Skeletal muscle tissue (tissue), 5 donors: Measurements from ENCODE around the gene AMER1. TPM values are rescaled to one million over a fixed set of nuclear protein-coding genes. Genes with fewer than 3 reads are reported as not detected.

Experiments used
- H3K27ac ChIP-seq: one replicate; pipeline ENCODE4 v1.7.0; 2013; ENCODE audit warnings: mild to moderate bottlenecking, low read depth, low read length, inconsistent platforms
- H3K27me3 ChIP-seq, 3 donors: one replicate each; pipeline ENCODE4 v1.7.0; 2013; ENCODE audit warnings: low read length in 3 of 3; ENCODE audit not compliant: control insufficient read depth in 3 of 3, insufficient read depth in 3 of 3
- H3K36me3 ChIP-seq, 3 donors: one replicate each; pipeline ENCODE4 v1.7.0; 2013; ENCODE audit warnings: low read length in 3 of 3; ENCODE audit not compliant: control insufficient read depth in 3 of 3, insufficient read depth in 3 of 3
- H3K4me1 ChIP-seq, 3 donors: one replicate each; pipeline ENCODE4 v1.7.0; 2013; ENCODE audit warnings: low read length in 3 of 3, mild to moderate bottlenecking in 3 of 3; ENCODE audit not compliant: control insufficient read depth in 3 of 3, insufficient read depth in 3 of 3
- H3K4me3 ChIP-seq, 3 donors: one replicate each; pipeline ENCODE4 v1.7.0; 2013; ENCODE audit warnings: low read length in 3 of 3
- H3K9ac ChIP-seq, 3 donors: one replicate each; pipeline ENCODE4 v1.7.0; 2013; ENCODE audit warnings: low read length in 3 of 3, mild to moderate bottlenecking in 3 of 3, moderate library complexity in 2 of 3, low read depth in 1 of 3
- H3K9me3 ChIP-seq, 3 donors: one replicate each; pipeline ENCODE4 v1.7.0; 2013; ENCODE audit warnings: low read length in 3 of 3; ENCODE audit not compliant: control insufficient read depth in 3 of 3
- small RNA-seq: library from RNA; depleted of rRNA; stranded (forward); fragments of <200 nt; gene quantifications from one replicate; pipeline ENCODE3, GENCODE V24; 2014
- total RNA-seq: library from RNA; depleted of rRNA; stranded (reverse); fragments of >200 nt; gene quantifications from one replicate; pipeline ENCODE4 v1.2.3, GENCODE V29; 2014
- donor health status: Osteomylitis.

AMER1 gene
- total RNA-seq, 1 donor from 2014 or later, result 5.7 TPM

DNA sequence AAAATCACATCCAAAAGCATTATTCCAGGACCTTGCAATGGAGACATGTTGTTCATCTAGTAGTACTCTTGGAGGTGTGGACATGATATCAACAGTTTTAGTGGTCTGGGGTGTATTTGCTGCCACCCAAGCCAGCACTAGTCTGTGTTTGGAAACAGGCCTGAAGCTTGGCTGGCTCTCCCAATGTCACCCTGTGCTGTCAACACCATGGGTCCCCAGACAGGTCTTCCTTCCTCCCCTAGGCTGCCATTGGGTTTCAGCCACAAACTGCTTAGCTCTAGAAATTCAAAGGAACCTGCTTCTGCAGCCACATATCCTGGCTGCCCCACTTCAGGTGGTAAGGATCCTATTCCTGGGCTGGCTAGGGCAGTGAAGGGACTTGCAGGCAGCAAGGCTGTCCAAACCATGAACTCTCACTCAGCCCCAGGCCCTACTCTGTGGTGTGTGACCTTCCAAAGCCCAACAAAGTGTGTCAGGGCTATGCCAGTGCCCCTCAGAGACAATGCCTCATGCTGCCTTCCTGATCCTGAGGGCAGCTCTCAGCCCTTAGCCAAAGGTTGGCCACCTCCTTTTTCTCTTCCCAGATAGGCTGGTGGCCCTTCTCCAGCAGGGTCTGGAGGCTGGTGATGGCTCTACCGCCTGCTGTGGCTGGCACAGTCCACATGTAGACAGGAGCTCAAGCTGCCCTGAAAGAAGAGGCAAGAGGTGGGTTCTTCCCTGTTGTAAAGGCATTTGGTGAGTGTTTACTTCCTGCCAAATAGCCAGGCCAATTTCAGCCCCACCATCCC, 18.3 kb downstream of the AMER1 start:
- Histone ChIP-seq H3K27me3 (no peaks in the 10 kb centered on the region), H3K4me3 (no peak overlapping the region), H3K4me1 (peaks cover 6 to 13% (median 12%) of the 10 kb centered on the region in 3 donors), H3K9ac (no peak overlapping the region), H3K36me3 (peaks cover 5 to 17% (median 14%) of the 10 kb centered on the region in 3 donors), H3K9me3 (no peaks in the 10 kb centered on the region), H3K27ac (no peak overlapping the region)

DNA sequence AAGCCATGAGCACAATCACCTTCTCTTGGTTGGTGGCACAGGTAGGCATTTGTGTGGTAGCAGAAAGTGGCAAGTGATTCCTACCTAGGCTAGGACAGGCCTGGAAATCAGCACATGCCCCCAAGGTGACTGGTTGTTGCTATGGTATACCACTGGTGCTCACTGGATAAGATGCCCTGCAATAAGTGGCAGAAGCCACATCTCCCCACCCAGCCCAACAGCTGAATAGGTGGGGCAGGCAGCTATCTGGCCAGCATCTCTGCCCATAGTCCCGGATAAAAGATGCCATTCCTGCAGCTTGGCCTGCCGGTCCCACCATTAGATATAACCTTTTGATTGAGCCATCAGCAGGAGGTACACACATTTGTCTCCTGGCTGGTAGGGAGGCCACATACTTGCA, 21.1 kb downstream of the AMER1 start:
- Histone ChIP-seq H3K27me3 (peaks cover 0 to 3% (median 0%) of the 10 kb centered on the region in 3 donors), H3K4me3 (no peak overlapping the region), H3K9ac (no peak overlapping the region), H3K9me3 (no peaks in the 10 kb centered on the region), H3K36me3 (no peaks in the 10 kb centered on the region), H3K27ac (no peak overlapping the region), H3K4me1 (peaks cover 6 to 13% (median 12%) of the 10 kb centered on the region in 3 donors)

DNA sequence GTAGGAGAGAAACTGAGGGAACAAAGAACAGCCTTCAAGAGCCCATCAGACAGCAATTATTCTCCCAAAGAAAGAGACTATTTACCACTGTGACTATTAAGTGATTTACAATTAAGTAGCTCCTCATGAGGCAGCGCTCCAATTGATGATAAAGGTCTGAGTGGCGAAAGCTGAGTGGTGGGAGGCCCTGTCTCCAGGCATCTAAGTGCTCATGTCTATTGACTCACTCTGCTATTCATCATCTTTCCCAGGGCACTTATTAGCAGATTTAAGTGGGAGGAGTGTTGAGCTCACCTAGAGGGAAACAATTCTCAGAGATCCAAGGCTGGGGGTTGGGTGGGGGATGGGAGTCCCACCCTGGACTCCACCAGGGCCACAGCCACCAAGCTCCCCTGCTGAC, 23.3 kb downstream of the AMER1 start:
- no peaks in the 10 kb centered on the region for H3K36me3 ChIP-seq
- H3K4me1 ChIP-seq, result peaks cover 6 to 12% (median 11%) of the 10 kb centered on the region in 3 donors
- H3K9ac ChIP-seq, result no peak overlapping the region
- peaks cover 0 to 3% (median 0%) of the 10 kb centered on the region in 3 donors for H3K27me3 ChIP-seq
- no peaks in the 10 kb centered on the region for H3K9me3 ChIP-seq
- H3K4me3 ChIP-seq, result no peak overlapping the region
- no peak overlapping the region for H3K27ac ChIP-seq

DNA sequence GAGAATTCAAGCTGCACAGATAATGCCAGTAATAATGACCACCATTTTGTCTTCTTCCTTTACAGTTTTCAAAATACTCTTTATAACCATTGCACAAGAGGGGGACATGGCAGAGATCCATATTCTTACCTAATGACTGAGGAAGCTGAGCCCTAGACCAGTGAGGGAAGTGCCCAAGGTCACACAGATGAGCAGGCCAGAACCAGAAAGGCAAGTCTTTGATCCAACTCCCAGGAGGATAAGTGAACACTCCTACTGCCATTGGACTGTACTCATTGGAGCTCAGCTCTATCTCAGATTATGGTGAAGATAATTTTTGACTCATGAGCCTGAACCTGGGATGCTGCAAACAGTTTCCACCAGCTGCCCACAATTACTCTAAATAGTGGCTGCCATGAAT, 28.6 kb downstream of the AMER1 start:
- peaks cover 0 to 3% (median 0%) of the 10 kb centered on the region in 3 donors for H3K27me3 ChIP-seq
- no peak overlapping the region for H3K27ac ChIP-seq
- no peaks in the 10 kb centered on the region for H3K9me3 ChIP-seq
- H3K36me3 ChIP-seq, result no peaks in the 10 kb centered on the region
- no peak overlapping the region for H3K4me3 ChIP-seq
- H3K9ac ChIP-seq, result no peak overlapping the region
- H3K4me1 ChIP-seq, result no peaks in the 10 kb centered on the region

DNA sequence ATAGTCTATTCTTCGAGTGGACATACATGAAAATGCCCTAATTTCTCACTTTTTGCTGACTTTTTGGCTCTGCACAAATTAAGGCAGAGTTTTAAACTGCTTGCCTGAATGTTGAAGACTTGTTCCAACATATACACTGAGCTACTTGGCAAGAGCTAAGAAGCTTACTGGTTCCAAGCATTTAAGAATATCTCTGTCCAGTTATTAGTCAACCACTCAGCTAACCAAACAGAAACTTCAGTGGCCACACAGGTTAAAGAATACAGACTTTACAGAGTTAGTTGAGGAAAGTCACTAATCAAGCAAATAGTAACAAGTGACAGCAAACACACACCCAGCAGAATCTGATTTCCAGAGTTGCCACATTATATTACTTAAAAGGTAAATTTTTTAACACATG, 35.5 kb downstream of the AMER1 start:
- Histone ChIP-seq H3K4me1 (no peaks in the 10 kb centered on the region), H3K36me3 (no peaks in the 10 kb centered on the region), H3K27ac (no peak overlapping the region), H3K27me3 (no peaks in the 10 kb centered on the region), H3K4me3 (no peak overlapping the region), H3K9me3 (no peaks in the 10 kb centered on the region), H3K9ac (no peak overlapping the region)

DNA sequence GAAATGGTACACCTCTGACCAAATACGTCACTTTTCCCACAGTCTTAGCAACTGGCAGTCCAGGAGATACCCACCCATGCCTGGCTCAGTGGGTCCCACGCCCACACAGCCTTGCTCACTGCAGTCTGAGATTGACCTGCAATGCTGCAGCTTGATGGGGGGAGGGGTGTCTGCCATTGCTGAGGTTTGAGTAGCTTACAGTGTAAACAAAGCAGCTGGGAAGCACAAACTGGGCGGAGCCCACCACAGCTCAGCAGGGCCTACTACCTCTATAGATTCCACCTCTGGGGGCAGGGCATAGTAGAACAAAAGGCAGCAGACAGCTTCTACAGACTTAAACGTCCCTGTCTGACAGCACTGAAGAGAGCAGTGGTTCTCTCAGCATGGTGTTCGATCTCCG, 52.7 kb downstream of the AMER1 start:
- H3K9me3 ChIP-seq, result no peaks in the 10 kb centered on the region
- no peak overlapping the region for H3K9ac ChIP-seq
- no peaks in the 10 kb centered on the region for H3K4me1 ChIP-seq
- no peak overlapping the region for H3K4me3 ChIP-seq
- no peak overlapping the region for H3K27ac ChIP-seq
- no peaks in the 10 kb centered on the region for H3K27me3 ChIP-seq
- H3K36me3 ChIP-seq, result no peaks in the 10 kb centered on the region

DNA sequence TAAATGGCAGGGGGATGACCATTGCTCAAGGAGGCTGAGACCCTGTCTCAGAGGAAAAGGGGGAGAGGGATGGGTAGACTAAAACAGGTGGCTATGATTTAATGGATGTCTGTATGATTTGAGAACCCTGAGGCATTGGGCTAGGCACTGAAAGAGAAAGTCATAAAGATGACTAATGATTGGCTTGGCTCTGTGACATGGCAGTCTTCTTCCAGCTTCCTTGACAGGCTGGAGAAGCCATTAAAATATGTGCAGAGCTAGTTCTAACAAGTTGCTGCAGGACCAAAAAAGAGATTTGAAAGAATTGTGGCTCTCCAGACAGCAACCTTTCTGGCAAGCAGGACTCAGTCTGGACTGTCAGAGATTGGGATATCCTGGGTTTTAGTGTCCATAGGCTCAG, 53.6 kb downstream of the AMER1 start:
- H3K27me3 ChIP-seq, result no peaks in the 10 kb centered on the region
- no peaks in the 10 kb centered on the region for H3K9me3 ChIP-seq
- H3K9ac ChIP-seq, result no peak overlapping the region
- H3K27ac ChIP-seq, result no peak overlapping the region
- no peaks in the 10 kb centered on the region for H3K4me1 ChIP-seq
- H3K4me3 ChIP-seq, result no peak overlapping the region
- H3K36me3 ChIP-seq, result no peaks in the 10 kb centered on the region

DNA sequence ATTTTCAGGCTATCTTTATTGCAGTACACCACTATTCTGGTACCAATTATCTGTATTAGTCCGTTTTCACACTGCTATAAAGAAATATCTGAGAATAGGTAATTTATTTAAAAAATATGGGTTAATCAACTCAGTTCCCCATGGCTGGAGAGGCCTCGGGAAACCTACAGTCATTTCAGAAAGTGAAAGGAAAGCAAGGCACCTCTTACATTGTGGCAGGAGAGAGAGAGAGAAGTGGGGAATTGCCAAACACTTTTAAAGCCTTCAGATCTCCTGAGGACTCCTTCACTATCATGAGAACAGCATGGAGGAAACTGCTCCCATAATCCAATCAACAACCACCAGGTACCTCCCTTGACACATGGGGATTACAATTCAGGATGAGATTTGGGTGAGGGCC, 54.7 kb downstream of the AMER1 start:
- H3K4me1 ChIP-seq, result no peaks in the 10 kb centered on the region
- no peak overlapping the region for H3K9ac ChIP-seq
- H3K36me3 ChIP-seq, result no peaks in the 10 kb centered on the region
- H3K27ac ChIP-seq, result no peak overlapping the region
- no peaks in the 10 kb centered on the region for H3K27me3 ChIP-seq
- no peaks in the 10 kb centered on the region for H3K9me3 ChIP-seq
- no peak overlapping the region for H3K4me3 ChIP-seq

Small RNA genes lying within 50 kb of the gene (small RNA-seq; reads per million reads assigned to genes)
- not detected for gene RN7SL799P

Other genes starting within 250 kb of the AMER1 start
- 8.4 TPM for gene ASB12, start 24.9 kb upstream of the AMER1 start, total RNA-seq
- 2.6 TPM for gene MTMR8, start 189.7 kb upstream of the AMER1 start, total RNA-seq